HepG2 (cell line): ENCODE results near the gene TNFAIP2. TPM values are rescaled to one million over a fixed set of nuclear protein-coding genes. Genes with fewer than 3 reads are reported as not detected.

Experiments
- ATM ChIP-seq: fragments of 450-650 bp; IDR thresholded peaks from 2 replicates; pipeline ENCODE4 v1.7.1; 2017; ENCODE audit warnings: mild to moderate bottlenecking, borderline replicate concordance
- DZIP1 ChIP-seq: sonication (generic); formaldehyde crosslinking; IDR thresholded peaks from 2 replicates; pipeline ENCODE4 v1.5.0; 2020; ENCODE audit warnings: mild to moderate bottlenecking, missing genetic modification reagents
- KAT7 ChIP-seq: IDR thresholded peaks from 2 replicates; pipeline ENCODE4 v1.6.1; 2018; ENCODE audit warnings: borderline replicate concordance, missing compliant biosample characterization
- LBX2 ChIP-seq: sonication (generic); formaldehyde crosslinking; IDR thresholded peaks from 2 replicates; pipeline ENCODE4 v1.5.0; 2020; ENCODE audit warnings: missing genetic modification reagents, mild to moderate bottlenecking, borderline replicate concordance
- MEIS1 ChIP-seq: sonication (generic); formaldehyde crosslinking; IDR thresholded peaks from 2 replicates; pipeline ENCODE4 v1.9.0; 2021; ENCODE audit warnings: mild to moderate bottlenecking, missing genetic modification reagents, moderate library complexity, borderline replicate concordance
- TAF1 ChIP-seq: sonication (generic); formaldehyde crosslinking; IDR thresholded peaks from 2 replicates; pipeline ENCODE4 v1.4.0; 2020; ENCODE audit warnings: missing genetic modification reagents
- TMF1 ChIP-seq: sonication (generic); formaldehyde crosslinking; IDR thresholded peaks from 2 replicates; pipeline ENCODE4 v1.8.1; 2022; ENCODE audit warnings: low read depth, missing genetic modification reagents
- ZMAT3 ChIP-seq: sonication (generic); formaldehyde crosslinking; conservative IDR thresholded peaks from 2 replicates; pipeline ENCODE4 v1.7.0; 2021; ENCODE audit warnings: missing genetic modification reagents
- ZNF337 ChIP-seq: sonication (generic); formaldehyde crosslinking; IDR thresholded peaks from 2 replicates; pipeline ENCODE4 v1.5.1; 2020; ENCODE audit warnings: missing genetic modification reagents, low read depth, mild to moderate bottlenecking, borderline replicate concordance
- ZNF562 ChIP-seq: sonication (generic); formaldehyde crosslinking; IDR thresholded peaks from 2 replicates; pipeline ENCODE4 v1.8.0; 2022; ENCODE audit warnings: missing genetic modification reagents, borderline replicate concordance
- ZNF598 ChIP-seq: sonication (generic); formaldehyde crosslinking; IDR thresholded peaks from 2 replicates; pipeline ENCODE4 v1.5.1; 2020; ENCODE audit warnings: mild to moderate bottlenecking, missing genetic modification reagents, borderline replicate concordance
- ZNF660 ChIP-seq: sonication (generic); formaldehyde crosslinking; IDR thresholded peaks from 2 replicates; pipeline ENCODE4 v1.5.1; 2020; ENCODE audit warnings: mild to moderate bottlenecking, low read depth, missing genetic modification reagents, borderline replicate concordance
- ZSCAN21 ChIP-seq: sonication (generic); formaldehyde crosslinking; IDR thresholded peaks from 2 replicates; pipeline ENCODE4 v1.8.0; 2022; ENCODE audit warnings: mild to moderate bottlenecking, missing genetic modification reagents, moderate library complexity, borderline replicate concordance
- ZSCAN29 ChIP-seq: sonication (generic); formaldehyde crosslinking; conservative IDR thresholded peaks from 2 replicates; pipeline ENCODE4 v1.4.0; 2020; ENCODE audit warnings: mild to moderate bottlenecking, missing genetic modification reagents
- ZXDC ChIP-seq: sonication (generic); formaldehyde crosslinking; IDR thresholded peaks from 2 replicates; pipeline ENCODE4 v1.5.0; 2020; ENCODE audit warnings: mild to moderate bottlenecking, missing genetic modification reagents
- polyA plus RNA-seq, 8 experiments: library from polyadenylated mRNA; depleted of rRNA in 3 of 8; stranded (reverse) in 7 of 8; unstranded in 1 of 8; fragments of >200 nt; fragmentation: Illumina TruSeq in 4 of 8; extraction: Trizol in 4 of 8; gene quantifications; 2 replicates each; pipeline versions ENCODE4 v1.2.1 to v1.2.3, GENCODE V29; 2011 to 2016; ENCODE audit warnings: low read depth in 4 of 8, missing spikeins in 1 of 8, mixed read lengths in 1 of 8; ENCODE audit not compliant: insufficient read depth in 1 of 8
- total RNA-seq, 5 experiments: library from RNA; depleted of rRNA; stranded (reverse); fragments of >200 nt; fragmentation: Illumina TruSeq; extraction: Trizol; gene quantifications; 2 replicates each; pipeline ENCODE4 v1.2.3, GENCODE V29; 2016; ENCODE audit warnings: low read depth in 1 of 5
- TF ChIP-seq, protein P1 (sequence below): sonication (generic); formaldehyde crosslinking; IDR thresholded peaks from 2 replicates; pipeline ENCODE4 v1.8.0; 2022; ENCODE audit warnings: missing genetic modification reagents, mild to moderate bottlenecking, moderate library complexity, borderline replicate concordance
- TF ChIP-seq, protein P2 (sequence below): sonication (generic); formaldehyde crosslinking; IDR thresholded peaks from 2 replicates; pipeline ENCODE4 v1.9.0; 2021; ENCODE audit warnings: missing genetic modification reagents, borderline replicate concordance

The TNFAIP2 gene
- total and polyA plus RNA-seq, 2 of the 13 experiments (the other 11 are each of a cell fraction or from before 2014, with no cell fraction given) = 0.46 to 1.5 TPM

GRCh38 chr14:103099081-103099732 lies 24.1 kb upstream of the TNFAIP2 start (continued):
- TF ChIP-seq ZMAT3 = peak; percentile 32; the same call in 1 of the 2 replicates
- no peak for TF ChIP-seq LBX2
- TF ChIP-seq ZNF562 = no peak
- TF ChIP-seq, protein P1, sequence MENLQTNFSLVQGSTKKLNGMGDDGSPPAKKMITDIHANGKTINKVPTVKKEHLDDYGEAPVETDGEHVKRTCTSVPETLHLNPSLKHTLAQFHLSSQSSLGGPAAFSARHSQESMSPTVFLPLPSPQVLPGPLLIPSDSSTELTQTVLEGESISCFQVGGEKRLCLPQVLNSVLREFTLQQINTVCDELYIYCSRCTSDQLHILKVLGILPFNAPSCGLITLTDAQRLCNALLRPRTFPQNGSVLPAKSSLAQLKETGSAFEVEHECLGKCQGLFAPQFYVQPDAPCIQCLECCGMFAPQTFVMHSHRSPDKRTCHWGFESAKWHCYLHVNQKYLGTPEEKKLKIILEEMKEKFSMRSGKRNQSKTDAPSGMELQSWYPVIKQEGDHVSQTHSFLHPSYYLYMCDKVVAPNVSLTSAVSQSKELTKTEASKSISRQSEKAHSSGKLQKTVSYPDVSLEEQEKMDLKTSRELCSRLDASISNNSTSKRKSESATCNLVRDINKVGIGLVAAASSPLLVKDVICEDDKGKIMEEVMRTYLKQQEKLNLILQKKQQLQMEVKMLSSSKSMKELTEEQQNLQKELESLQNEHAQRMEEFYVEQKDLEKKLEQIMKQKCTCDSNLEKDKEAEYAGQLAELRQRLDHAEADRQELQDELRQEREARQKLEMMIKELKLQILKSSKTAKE (CRISPR knock-in tag) = peak; percentile 92
- no peak; the same call in 1 of the 2 replicates for TF ChIP-seq MEIS1
- TF ChIP-seq ZNF660 (CRISPR knock-in tag) = no peak
- TF ChIP-seq, protein P2, sequence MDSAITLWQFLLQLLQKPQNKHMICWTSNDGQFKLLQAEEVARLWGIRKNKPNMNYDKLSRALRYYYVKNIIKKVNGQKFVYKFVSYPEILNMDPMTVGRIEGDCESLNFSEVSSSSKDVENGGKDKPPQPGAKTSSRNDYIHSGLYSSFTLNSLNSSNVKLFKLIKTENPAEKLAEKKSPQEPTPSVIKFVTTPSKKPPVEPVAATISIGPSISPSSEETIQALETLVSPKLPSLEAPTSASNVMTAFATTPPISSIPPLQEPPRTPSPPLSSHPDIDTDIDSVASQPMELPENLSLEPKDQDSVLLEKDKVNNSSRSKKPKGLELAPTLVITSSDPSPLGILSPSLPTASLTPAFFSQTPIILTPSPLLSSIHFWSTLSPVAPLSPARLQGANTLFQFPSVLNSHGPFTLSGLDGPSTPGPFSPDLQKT (CRISPR knock-in tag) = no peak
- 0 out of 2 replicates have a peak, but pooled peaks have one; percentile 53 for TF ChIP-seq KAT7 (CRISPR knock-in tag)
- TF ChIP-seq ZXDC = no peak
- TF ChIP-seq ATM = no peak
- TF ChIP-seq ZSCAN29 = no peak
- no peak for TF ChIP-seq ZSCAN21 (CRISPR knock-in tag)
- peak; percentile 44; the same call in 1 of the 2 replicates for TF ChIP-seq TMF1 (CRISPR knock-in tag)
- TF ChIP-seq DZIP1 (CRISPR knock-in tag) = peak; percentile 32; the same call in 1 of the 2 replicates
- TF ChIP-seq TAF1 (CRISPR knock-in tag) = peak; percentile 60
- TF ChIP-seq ZNF598 (CRISPR knock-in tag) = 0 out of 2 replicates have a peak, but pooled peaks have one; percentile 10
- TF ChIP-seq ZNF337 (CRISPR knock-in tag) = no peak
